ENCODE data around the gene CDC42SE2. TPM values are rescaled to one million over a fixed set of nuclear protein-coding genes. Genes with fewer than 3 reads are reported as not detected.

The CDC42SE2 gene
- total RNA-seq, 1 donor = 45.6 TPM

DNA sequence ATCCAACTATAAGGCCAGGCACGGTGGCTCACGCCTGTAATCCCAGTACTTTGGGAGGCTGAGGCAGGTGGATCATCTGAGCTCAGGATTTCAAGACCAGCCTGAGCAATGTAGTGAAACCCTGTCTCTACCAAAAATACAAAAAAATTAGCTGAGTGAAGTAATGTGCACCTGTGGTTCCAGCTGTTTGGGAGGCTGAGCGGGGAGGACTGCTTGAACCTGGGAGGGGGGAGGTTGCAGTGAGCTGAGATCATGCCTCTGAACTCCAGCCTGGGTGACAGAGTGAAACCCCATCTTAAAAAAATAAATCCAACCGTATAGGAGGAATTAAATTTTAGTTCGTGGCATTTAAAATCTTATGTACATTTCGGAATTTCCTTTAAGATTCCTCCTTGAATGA, 123.4 kb downstream of the CDC42SE2 start:
- TF ChIP-seq, protein P1, sequence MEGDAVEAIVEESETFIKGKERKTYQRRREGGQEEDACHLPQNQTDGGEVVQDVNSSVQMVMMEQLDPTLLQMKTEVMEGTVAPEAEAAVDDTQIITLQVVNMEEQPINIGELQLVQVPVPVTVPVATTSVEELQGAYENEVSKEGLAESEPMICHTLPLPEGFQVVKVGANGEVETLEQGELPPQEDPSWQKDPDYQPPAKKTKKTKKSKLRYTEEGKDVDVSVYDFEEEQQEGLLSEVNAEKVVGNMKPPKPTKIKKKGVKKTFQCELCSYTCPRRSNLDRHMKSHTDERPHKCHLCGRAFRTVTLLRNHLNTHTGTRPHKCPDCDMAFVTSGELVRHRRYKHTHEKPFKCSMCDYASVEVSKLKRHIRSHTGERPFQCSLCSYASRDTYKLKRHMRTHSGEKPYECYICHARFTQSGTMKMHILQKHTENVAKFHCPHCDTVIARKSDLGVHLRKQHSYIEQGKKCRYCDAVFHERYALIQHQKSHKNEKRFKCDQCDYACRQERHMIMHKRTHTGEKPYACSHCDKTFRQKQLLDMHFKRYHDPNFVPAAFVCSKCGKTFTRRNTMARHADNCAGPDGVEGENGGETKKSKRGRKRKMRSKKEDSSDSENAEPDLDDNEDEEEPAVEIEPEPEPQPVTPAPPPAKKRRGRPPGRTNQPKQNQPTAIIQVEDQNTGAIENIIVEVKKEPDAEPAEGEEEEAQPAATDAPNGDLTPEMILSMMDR (IDR thresholded peaks at IDR 0.05; ENCODE audit: insufficient read depth, low read length) = no peak
- no peak overlapping the region for H3K4me3 ChIP-seq (ENCODE audit: low read depth, low read length)
- no peak for DNase-seq (ENCODE audit: low read depth)

DNA sequence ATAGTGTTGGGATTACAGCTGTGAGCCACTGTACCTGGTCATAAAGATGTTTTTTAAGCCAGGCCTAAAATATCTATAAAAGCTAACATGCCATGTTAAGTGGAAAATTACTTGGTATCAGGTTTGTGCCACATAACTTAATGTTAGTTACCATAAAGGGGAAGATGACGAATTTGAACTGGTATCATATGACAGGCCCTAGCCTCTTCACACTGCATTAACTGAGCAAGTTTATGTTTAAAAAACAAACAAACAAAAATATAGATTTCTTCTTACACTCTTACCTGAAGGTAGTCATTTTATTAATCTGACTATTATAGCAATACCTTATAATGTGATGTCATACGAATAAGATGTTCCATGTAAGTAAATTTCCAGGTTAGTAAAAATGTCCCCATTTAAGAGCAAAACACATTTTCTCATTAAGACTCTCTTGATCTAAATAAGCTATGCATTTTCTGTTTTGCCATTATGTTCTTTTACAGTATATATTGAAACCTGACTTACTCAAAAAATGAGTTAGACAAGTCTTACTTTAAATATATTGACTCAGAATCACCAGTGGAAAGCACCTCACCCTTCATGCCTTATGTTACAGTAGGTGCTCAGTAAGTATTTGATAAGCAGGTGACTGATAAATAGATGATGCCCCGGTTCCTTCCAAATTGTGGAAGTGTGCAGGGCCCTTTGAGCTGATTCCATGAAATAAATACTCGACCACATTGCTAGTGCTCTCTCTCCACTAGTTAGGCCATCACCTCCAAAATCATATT, 125.4 kb downstream of the CDC42SE2 start:
- H3K4me3 ChIP-seq (ENCODE audit: low read depth, low read length) = no peak overlapping the region
- DNase-seq (ENCODE audit: low read depth) = no peak
- TF ChIP-seq, protein P1 (IDR thresholded peaks at IDR 0.05; ENCODE audit: insufficient read depth, low read length) = no peak

DNA sequence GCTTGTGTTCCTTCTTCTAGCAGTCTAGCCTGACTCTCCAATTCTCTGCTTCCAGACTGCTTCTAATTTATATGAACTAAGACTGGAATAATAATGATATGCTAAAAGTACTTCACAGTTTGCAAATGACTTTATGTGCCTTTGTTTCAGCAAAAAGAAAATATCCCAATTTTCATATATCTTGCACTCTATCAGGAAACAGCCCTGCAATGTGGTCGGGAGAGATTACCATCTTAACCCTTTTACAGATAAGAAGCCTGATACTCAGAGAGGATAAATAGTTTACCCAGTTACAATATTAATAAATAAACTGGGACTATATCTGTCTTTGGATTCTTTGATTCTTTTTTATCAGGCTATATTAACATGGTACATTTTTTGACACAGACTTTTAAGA, 126.0 kb downstream of the CDC42SE2 start:
- H3K4me3 ChIP-seq (ENCODE audit: low read depth, low read length) = no peak overlapping the region
- TF ChIP-seq, protein P1 (IDR thresholded peaks at IDR 0.05; ENCODE audit: insufficient read depth, low read length) = no peak
- no peak for DNase-seq (ENCODE audit: low read depth)

DNA sequence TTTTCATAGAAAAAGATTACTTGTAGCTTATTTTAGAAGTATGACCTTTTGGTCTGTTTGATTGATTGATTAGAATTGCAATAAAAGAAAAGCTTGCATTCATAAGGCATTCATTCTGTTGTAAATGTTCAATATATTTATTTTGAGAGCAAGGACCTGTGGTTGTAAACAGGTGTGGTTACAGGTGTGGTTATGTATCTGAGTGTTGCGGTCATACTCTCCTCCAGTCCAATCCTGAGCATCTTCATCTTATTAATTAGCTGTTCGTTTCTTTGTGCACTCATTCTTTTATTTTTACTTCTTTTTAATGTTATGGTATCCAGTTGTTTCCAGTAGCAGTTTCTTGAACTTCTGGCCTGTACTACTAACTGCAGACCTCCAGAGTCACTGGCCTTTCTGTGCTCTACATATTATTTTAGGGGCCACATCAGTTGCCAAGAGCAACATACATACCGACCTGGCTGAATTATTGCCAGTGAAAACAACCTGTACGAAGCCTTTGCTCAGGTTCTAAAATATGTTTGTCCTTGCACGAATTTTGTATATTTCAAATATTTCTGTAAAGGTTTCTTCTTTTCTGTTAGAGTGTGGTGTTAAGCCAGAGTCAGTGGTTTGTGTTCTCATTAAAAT, 128.7 kb downstream of the CDC42SE2 start:
- TF ChIP-seq, protein P1 (IDR thresholded peaks at IDR 0.05; ENCODE audit: insufficient read depth, low read length) = no peak
- H3K4me3 ChIP-seq (ENCODE audit: low read depth, low read length) = no peak overlapping the region
- no peak for DNase-seq (ENCODE audit: low read depth)

DNA sequence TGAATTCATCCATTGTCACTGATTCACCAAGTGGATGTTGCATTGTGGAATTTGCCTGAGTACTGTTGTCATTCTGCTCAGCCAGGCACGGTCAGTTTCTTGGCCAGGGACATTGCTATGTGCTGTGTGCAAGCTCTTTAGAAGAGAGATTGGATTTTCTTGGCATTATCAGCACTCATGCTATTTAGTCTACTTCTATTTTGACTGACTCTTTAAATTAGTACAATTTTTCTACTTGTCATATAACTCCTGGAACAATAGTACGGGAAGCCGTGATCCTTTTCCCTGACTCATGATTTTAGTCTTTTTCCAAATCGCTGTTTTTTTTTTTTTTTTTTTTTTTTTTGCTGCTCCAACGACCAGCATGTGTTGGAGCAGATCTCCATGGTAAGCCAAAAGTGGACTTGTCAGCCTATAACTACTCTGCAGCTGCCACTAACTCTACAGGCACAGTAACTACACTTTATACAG, 129.7 kb downstream of the CDC42SE2 start:
- DNase-seq (ENCODE audit: low read depth) = peak; percentile 91
- H3K4me3 ChIP-seq (ENCODE audit: low read depth, low read length) = no peak overlapping the region
- TF ChIP-seq, protein P1 (IDR thresholded peaks at IDR 0.05; ENCODE audit: insufficient read depth, low read length) = no peak

DNA sequence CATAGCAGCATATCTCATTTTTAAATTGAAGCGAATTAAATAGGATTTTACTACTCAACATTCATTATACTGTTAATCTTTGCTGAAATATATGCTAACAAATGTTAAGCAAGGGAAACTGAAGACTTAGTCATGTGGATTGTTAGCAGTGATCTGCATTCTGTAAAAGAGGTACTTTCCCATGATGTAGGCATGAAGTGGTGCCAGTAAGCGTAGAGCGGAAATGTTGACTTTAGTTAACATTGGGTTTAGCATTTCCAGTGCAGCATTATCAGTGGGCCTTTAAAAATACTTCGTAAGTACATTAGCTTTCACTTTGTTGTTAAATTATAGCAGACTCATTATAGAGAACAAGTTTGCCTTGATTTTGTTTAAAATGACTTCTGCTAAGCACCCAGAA, 130.3 kb downstream of the CDC42SE2 start:
- peak; percentile 90 for DNase-seq (ENCODE audit: low read depth)
- no peak overlapping the region for H3K4me3 ChIP-seq (ENCODE audit: low read depth, low read length)
- TF ChIP-seq, protein P1 (IDR thresholded peaks at IDR 0.05; ENCODE audit: insufficient read depth, low read length) = no peak
